HepG2 (cell line): ENCODE measurements around the gene SOX9. TPM values are rescaled to one million over a fixed set of nuclear protein-coding genes. Genes with fewer than 3 reads are reported as not detected.

Source experiments
- ATAC-seq: fragments of 200-7000 bp; cut with Tn5 transposase; 3 replicates; pipeline ENCODE4 v1.9.1; 2020; ENCODE audit warnings: mild to moderate bottlenecking, moderate library complexity
- BruUV-seq: library from RNA; stranded (reverse); fragments of 400-500 nt; replicated peaks from 2 replicates; lab custom pipeline; 2021; lab: Mats Ljungman, UMichigan
- CTCF ChIA-PET: fragments of 300-600 bp; formaldehyde crosslinking; extraction: SDS; loops from one replicate; lab custom pipeline; 2021; ENCODE audit warnings: low total read pairs, inconsistent platforms, low intra/inter-chr PET ratio; lab: Yijun Ruan, JAX
- POLR2A ChIA-PET: fragments of 350-600 bp; sonication (Branson Sonifier 250); formaldehyde crosslinking; loops from one replicate; lab custom pipeline; 2020; ENCODE audit warnings: antibody characterized with exemption, inconsistent platforms; lab: Yijun Ruan, JAX
- DNase-seq: peaks from one replicate; pipeline ENCODE4 v3.0.0-alpha.2; 2015; ENCODE audit warnings: low spot score
- FAIRE-seq: peaks from 3 replicates; lab custom pipeline; 2011; peaks lifted over from hg19 to GRCh38; lab: Jason Lieb, UNC
- H2AFZ ChIP-seq: one replicate; pipeline ENCODE4 v1.6.1; 2011; ENCODE audit warnings: low read length, inconsistent platforms
- H3K27ac ChIP-seq: fragments of 300-600 bp; 3 replicates; pipeline ENCODE4 v1.8.0; 2011; ENCODE audit warnings: mixed run types, mild to moderate bottlenecking, mixed read lengths, low read length, inconsistent platforms; ENCODE audit not compliant: insufficient read depth; ENCODE audit errors: extremely low read length
- H3K27me3 ChIP-seq, 2 experiments: fragments of 200-600 bp in 1 of 2; 2 replicates in 1 of 2; 3 replicates in 1 of 2; pipeline versions ENCODE4 v1.6.0 to v1.8.0; 2011; ENCODE audit warnings: low read length in 2 of 2, mild to moderate bottlenecking in 2 of 2, moderate library complexity in 2 of 2, inconsistent platforms in 1 of 2; ENCODE audit not compliant: insufficient read depth in 2 of 2, control insufficient read depth in 1 of 2
- H3K36me3 ChIP-seq, 2 experiments: fragments of 200-600 bp in 1 of 2; replicated peaks in 1 of 2; 2 replicates in 1 of 2; 3 replicates in 1 of 2; pipeline versions ENCODE4 v1.5.1 to v1.8.0; 2011; ENCODE audit warnings: low read length in 2 of 2, inconsistent platforms in 1 of 2; ENCODE audit not compliant: insufficient read depth in 2 of 2, control insufficient read depth in 1 of 2
- H3K4me1 ChIP-seq: 2 replicates; pipeline ENCODE4 v1.5.1; 2012; ENCODE audit warnings: low read length, inconsistent platforms; ENCODE audit not compliant: insufficient read depth
- H3K4me2 ChIP-seq: 2 replicates; pipeline ENCODE4 v1.6.0; 2011; ENCODE audit warnings: low read depth, low read length, inconsistent platforms
- H3K4me3 ChIP-seq, 3 experiments: fragments of 200-600 bp in 1 of 3; sonication (generic), shearing (Covaris generic) in 1 of 3; replicated peaks in 1 of 3; 2 replicates each; pipeline ENCODE4 v1.5.1; 2011 to 2016; ENCODE audit warnings: low read length in 3 of 3, inconsistent platforms in 2 of 3, low read depth in 2 of 3, mild to moderate bottlenecking in 2 of 3, control low read depth in 1 of 3, mixed read lengths in 1 of 3; ENCODE audit not compliant: insufficient read depth in 1 of 3
- H3K79me2 ChIP-seq: one replicate; pipeline ENCODE4 v1.6.1; 2011; ENCODE audit warnings: low read length, inconsistent platforms; ENCODE audit not compliant: insufficient read depth
- H3K9ac ChIP-seq: 2 replicates; pipeline ENCODE4 v1.6.0; 2011; ENCODE audit warnings: mild to moderate bottlenecking, low read depth, low read length, inconsistent platforms; ENCODE audit not compliant: insufficient read depth
- H3K9me3 ChIP-seq: 2 replicates; pipeline ENCODE4 v1.5.1; 2012; ENCODE audit warnings: mild to moderate bottlenecking, low read length
- H4K20me1 ChIP-seq: 2 replicates; pipeline ENCODE4 v1.6.0; 2011; ENCODE audit warnings: inconsistent platforms, mild to moderate bottlenecking, low read length, moderate library complexity; ENCODE audit not compliant: insufficient read depth
- ETV5 ChIP-seq: IDR thresholded peaks from 2 replicates; pipeline ENCODE4 v1.6.1; 2018; ENCODE audit warnings: missing biosample characterization, missing genetic modification reagents, inconsistent platforms, borderline replicate concordance
- SOX13 ChIP-seq, 3 experiments: fragments of 450-650 bp in 1 of 3; sonication (generic) in 1 of 3; formaldehyde crosslinking in 1 of 3; IDR thresholded peaks in 2 of 3; conservative IDR thresholded peaks in 1 of 3; 2 replicates each; pipeline versions ENCODE4 v1.5.0 to v1.6.1; 2016 to 2020; ENCODE audit warnings: antibody characterized with exemption in 1 of 3, mild to moderate bottlenecking in 1 of 3, missing compliant biosample characterization in 1 of 3, missing genetic modification reagents in 1 of 3, moderate library complexity in 1 of 3
- THAP7 ChIP-seq: sonication (generic); formaldehyde crosslinking; IDR thresholded peaks from 2 replicates; pipeline ENCODE4 v1.8.1; 2023; ENCODE audit warnings: mild to moderate bottlenecking, missing genetic modification reagents
- ZBTB34 ChIP-seq: sonication (generic); formaldehyde crosslinking; IDR thresholded peaks from 2 replicates; pipeline ENCODE4 v1.8.0; 2022; ENCODE audit warnings: mild to moderate bottlenecking, missing genetic modification reagents
- ZNF230 ChIP-seq: sonication (generic); formaldehyde crosslinking; IDR thresholded peaks from 2 replicates; pipeline ENCODE4 v1.4.0; 2020; ENCODE audit warnings: mild to moderate bottlenecking, missing genetic modification reagents
- WGBS: methylation state at CpG from one replicate; pipeline ENCODE4 v1.1.6; 2017; ENCODE audit warnings: low lambda C conversion rate; 5-methylcytosine and 5-hydroxymethylcytosine counted together
- in situ Hi-C: cut with HindIII; loops from 2 replicates; pipeline ENCODE4 v1.10.0; 2017; ENCODE audit warnings: low pct_unique_long_range_greater_than_20kb; ENCODE audit not compliant: extremely low pct_ligation_motif_present
- intact Hi-C: fragments of 100-400 bp; cut with micrococcal nuclease; formaldehyde crosslinking; loops from one replicate; pipeline ENCODE4 v1.10.0; 2022; ENCODE audit not compliant: unreplicated experiment
- polyA plus RNA-seq, 8 experiments: library from polyadenylated mRNA; depleted of rRNA in 3 of 8; stranded (reverse) in 7 of 8; unstranded in 1 of 8; fragments of >200 nt; fragmentation: Illumina TruSeq in 4 of 8; extraction: Trizol in 4 of 8; gene quantifications; 2 replicates each; pipeline versions ENCODE4 v1.2.1 to v1.2.3, GENCODE V29; 2011 to 2016; ENCODE audit warnings: low read depth in 4 of 8, missing spikeins in 1 of 8, mixed read lengths in 1 of 8; ENCODE audit not compliant: insufficient read depth in 1 of 8
- total RNA-seq, 5 experiments: library from RNA; depleted of rRNA; stranded (reverse); fragments of >200 nt; fragmentation: Illumina TruSeq; extraction: Trizol; gene quantifications; 2 replicates each; pipeline ENCODE4 v1.2.3, GENCODE V29; 2016; ENCODE audit warnings: low read depth in 1 of 5
- TF ChIP-seq, protein P1 (sequence below): sonication (generic); formaldehyde crosslinking; IDR thresholded peaks from 2 replicates; pipeline ENCODE4 v1.5.0; 2020; ENCODE audit warnings: mild to moderate bottlenecking, missing genetic modification reagents
- TF ChIP-seq, protein P2 (sequence below): sonication (generic); formaldehyde crosslinking; IDR thresholded peaks from 2 replicates; pipeline ENCODE4 v1.4.0; 2020; ENCODE audit warnings: mild to moderate bottlenecking, missing genetic modification reagents

The SOX9 gene
- total and polyA plus RNA-seq, 2 of the 13 experiments (the other 11 are each of a cell fraction or from before 2014, with no cell fraction given) = 16.1 to 27.6 TPM

DNA sequence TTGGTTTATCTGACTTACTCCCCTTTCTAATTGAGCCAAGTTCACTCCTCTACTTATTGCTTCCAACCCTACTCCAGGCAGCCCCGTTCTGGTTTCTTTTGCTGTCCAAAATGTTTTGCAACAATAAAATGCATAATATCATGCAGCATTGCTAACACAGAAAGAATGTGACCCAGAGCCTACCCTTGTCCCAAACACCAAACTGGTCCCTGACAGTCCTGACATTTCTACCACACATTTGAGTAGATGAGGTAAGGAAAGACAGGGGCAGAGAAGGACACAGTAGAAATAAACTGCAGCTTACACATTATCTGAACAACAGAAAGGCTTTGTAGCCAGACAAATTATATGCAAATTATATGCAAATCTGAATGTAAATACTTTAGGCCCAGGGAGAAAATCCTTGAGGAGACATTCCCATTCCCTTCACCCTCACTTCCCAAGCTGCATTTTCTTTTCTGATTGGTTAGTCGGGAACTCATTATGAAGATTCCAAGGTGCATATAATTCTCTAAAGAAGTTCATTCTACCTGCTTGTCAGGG lies 31.6 kb downstream of the SOX9 start:
- intact Hi-C loops = loop anchor here (10.0 kb wide), 1 partner anchor 182 kb away; no protein-coding TSS in a partner anchor
- H3K4me2 ChIP-seq = peak overlapping the region; percentile 77
- no peak overlapping the region for H2AFZ ChIP-seq
- no peaks in the 10 kb centered on the region for H3K9me3 ChIP-seq
- no peak for ATAC-seq
- no peaks in the 10 kb centered on the region for H3K36me3 ChIP-seq
- H3K9ac ChIP-seq = no peak overlapping the region
- H3K4me3 ChIP-seq = peak overlapping the region in 1 of 3 experiments; percentile 41; a peak in 1 of 6 replicates
- 42% methylated on average over 2 of the region's 2 CpGs for WGBS
- in situ Hi-C loops = no loop called here
- DNase-seq = no peak
- H3K27ac ChIP-seq = no peak overlapping the region
- peaks cover 0 to 3% of the 10 kb centered on the region in 2 experiments; a peak in 1 of 5 replicates for H3K27me3 ChIP-seq
- CTCF ChIA-PET = no interaction called here
- no peaks in the 10 kb centered on the region for H4K20me1 ChIP-seq
- no peaks in the 10 kb centered on the region for H3K79me2 ChIP-seq
- POLR2A ChIA-PET = interaction anchor here (1.0 to 1.4 kb wide), 5 partner anchors 9 to 270 kb away, joined by 3 to 8 read pairs (median 6); partner anchors contain the start of gene SOX9
- BruUV-seq = no TSS peak
- H3K4me1 ChIP-seq = peaks cover 29% of the 10 kb centered on the region
- no peak for FAIRE-seq
- TF ChIP-seq, protein P1, sequence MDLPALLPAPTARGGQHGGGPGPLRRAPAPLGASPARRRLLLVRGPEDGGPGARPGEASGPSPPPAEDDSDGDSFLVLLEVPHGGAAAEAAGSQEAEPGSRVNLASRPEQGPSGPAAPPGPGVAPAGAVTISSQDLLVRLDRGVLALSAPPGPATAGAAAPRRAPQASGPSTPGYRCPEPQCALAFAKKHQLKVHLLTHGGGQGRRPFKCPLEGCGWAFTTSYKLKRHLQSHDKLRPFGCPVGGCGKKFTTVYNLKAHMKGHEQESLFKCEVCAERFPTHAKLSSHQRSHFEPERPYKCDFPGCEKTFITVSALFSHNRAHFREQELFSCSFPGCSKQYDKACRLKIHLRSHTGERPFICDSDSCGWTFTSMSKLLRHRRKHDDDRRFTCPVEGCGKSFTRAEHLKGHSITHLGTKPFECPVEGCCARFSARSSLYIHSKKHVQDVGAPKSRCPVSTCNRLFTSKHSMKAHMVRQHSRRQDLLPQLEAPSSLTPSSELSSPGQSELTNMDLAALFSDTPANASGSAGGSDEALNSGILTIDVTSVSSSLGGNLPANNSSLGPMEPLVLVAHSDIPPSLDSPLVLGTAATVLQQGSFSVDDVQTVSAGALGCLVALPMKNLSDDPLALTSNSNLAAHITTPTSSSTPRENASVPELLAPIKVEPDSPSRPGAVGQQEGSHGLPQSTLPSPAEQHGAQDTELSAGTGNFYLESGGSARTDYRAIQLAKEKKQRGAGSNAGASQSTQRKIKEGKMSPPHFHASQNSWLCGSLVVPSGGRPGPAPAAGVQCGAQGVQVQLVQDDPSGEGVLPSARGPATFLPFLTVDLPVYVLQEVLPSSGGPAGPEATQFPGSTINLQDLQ (CRISPR knock-in tag) = no peak
- 0 out of 2 replicates have a peak, but pooled peaks have one; percentile 22 for TF ChIP-seq ZBTB34 (CRISPR knock-in tag)
- no peak for TF ChIP-seq SOX13 (IDR thresholded peaks at IDR 0.05)
- TF ChIP-seq SOX13 (CRISPR knock-in tag; conservative IDR thresholded peaks at IDR 0.05 in 1 of 2, IDR thresholded peaks at IDR 0.05 in 1 of 2) = no peak
- TF ChIP-seq ETV5 (CRISPR knock-in tag) = no peak
- TF ChIP-seq ZNF230 (CRISPR knock-in tag) = no peak
- TF ChIP-seq, protein P2, sequence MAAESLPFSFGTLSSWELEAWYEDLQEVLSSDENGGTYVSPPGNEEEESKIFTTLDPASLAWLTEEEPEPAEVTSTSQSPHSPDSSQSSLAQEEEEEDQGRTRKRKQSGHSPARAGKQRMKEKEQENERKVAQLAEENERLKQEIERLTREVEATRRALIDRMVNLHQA (CRISPR knock-in tag) = no peak
- no peak for TF ChIP-seq THAP7 (CRISPR knock-in tag)
